GM12864 (cell line): Measurements from ENCODE around the gene AFDN.

Experiments
- DNase-seq: peaks from one replicate; pipeline ENCODE4 v3.0.0-alpha.2; 2011; ENCODE audit warnings: low read depth
- H3K4me3 ChIP-seq: 2 replicates; pipeline ENCODE4 v1.5.1; 2011; ENCODE audit warnings: mild to moderate bottlenecking, low read depth, low read length, control low read depth
- TF ChIP-seq, protein P1 (sequence below): IDR thresholded peaks from 2 replicates; pipeline ENCODE4 v1.5.1; 2011; ENCODE audit warnings: low read depth, mild to moderate bottlenecking, moderate library complexity, low read length, control low read depth, inconsistent platforms; ENCODE audit errors: missing control alignments

The AFDN gene

GRCh38 chr6:167801263-167801662 lies 25.4 kb upstream of the AFDN start:
- no peak overlapping the region for H3K4me3 ChIP-seq
- TF ChIP-seq, protein P1, sequence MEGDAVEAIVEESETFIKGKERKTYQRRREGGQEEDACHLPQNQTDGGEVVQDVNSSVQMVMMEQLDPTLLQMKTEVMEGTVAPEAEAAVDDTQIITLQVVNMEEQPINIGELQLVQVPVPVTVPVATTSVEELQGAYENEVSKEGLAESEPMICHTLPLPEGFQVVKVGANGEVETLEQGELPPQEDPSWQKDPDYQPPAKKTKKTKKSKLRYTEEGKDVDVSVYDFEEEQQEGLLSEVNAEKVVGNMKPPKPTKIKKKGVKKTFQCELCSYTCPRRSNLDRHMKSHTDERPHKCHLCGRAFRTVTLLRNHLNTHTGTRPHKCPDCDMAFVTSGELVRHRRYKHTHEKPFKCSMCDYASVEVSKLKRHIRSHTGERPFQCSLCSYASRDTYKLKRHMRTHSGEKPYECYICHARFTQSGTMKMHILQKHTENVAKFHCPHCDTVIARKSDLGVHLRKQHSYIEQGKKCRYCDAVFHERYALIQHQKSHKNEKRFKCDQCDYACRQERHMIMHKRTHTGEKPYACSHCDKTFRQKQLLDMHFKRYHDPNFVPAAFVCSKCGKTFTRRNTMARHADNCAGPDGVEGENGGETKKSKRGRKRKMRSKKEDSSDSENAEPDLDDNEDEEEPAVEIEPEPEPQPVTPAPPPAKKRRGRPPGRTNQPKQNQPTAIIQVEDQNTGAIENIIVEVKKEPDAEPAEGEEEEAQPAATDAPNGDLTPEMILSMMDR, result no peak
- no peak for DNase-seq

- no peak overlapping the region for H3K4me3 ChIP-seq
- TF ChIP-seq, protein P1, result no peak
- no peak for DNase-seq
Measured at GRCh38 chr6:167802339-167802738, 24.4 kb upstream of the AFDN start.

DNA sequence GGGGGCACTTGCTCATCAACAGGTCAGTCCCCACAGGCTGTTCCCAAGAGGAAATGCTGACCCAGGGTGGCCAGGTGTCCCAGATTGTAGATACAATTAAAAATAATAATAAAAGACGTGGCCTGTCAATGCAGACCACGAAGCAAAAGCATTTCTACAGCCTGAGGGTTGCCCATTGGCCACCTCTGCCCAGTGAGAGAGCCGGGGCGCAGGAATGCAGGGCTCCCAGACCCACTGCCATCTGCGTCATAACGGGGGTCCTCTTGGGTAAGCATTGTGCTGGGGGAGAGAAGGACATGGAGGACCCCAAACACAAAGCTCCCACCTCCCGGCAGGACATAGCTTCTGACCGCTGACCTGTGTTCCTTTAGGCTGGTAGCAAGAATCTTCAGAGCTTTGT lies 22.9 kb upstream of the AFDN start:
- DNase-seq, result no peak
- no peak overlapping the region for H3K4me3 ChIP-seq
- TF ChIP-seq, protein P1, result no peak

DNA sequence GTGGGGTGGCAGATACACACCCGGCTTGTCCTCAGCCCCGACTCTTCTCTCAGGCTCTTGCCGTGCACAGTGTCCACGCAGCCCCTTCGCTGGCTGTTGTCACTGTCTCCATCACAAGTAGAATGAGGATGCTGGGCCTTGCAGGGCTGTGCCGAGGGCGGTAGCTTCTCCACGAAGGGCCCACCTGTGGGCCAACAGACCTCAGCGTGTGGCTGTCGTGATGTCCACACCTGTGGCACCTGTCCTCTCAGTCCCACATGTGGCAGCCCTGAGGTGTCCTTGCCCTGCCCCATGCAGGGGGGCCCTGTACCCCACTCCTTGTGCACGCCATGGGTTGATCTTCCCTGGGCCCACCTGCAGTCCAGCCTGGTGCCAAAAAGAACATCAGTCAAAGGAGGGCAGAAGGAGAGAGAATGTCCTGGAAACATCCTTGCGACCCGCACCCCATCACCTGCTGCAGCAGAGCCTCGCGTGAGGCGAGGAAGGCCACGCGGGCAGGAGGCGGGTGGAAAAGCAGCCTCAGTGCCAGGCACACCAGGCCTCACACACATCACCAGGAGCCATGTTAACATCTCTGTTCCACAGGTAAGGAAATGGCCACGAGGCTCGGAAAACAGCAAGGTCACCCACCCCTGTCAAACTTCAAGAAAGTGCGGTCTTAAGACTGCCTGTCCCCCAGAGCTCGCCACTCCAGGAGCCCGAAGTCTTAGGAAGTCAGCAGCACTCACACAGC lies 22.3 kb upstream of the AFDN start:
- no peak for DNase-seq
- H3K4me3 ChIP-seq, result no peak overlapping the region
- TF ChIP-seq, protein P1, result no peak

DNA sequence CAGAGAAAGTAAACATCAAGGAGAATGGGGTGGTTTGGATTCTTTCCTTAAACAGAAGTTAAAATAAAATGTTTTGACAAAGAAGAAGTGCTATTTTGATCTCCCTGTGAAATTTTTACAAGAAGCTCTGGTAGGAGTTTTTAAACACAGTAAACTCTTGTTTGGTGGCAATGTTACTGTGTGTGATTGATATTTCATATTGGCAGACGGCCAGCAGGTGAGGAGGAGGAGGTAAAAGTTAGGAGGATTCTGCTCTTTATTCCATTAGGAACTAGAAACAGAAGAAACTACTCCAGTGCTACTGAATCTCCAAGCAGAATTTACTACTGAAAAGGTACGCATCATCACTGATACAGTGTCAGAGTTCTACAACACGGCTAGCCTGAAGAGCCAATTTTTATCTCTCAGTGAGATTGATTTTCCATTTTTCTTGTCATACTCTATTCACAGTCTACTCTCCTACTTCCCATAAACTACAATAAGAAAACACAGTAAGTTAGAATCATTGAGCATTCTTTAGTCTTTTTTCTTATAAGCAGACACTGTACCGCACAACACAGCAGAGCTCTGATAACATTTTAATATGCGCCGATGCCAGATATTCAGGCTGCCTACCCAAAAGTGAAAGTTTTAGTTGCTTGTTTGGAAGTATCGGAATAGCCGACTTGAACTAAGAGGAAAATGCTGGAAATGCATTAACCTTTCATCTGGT lies 21.2 kb upstream of the AFDN start:
- TF ChIP-seq, protein P1, result no peak
- DNase-seq, result no peak
- no peak overlapping the region for H3K4me3 ChIP-seq

- no peak overlapping the region for H3K4me3 ChIP-seq
- no peak for DNase-seq
- TF ChIP-seq, protein P1, result no peak
Measured at GRCh38 chr6:167806061-167806700, 20.5 kb upstream of the AFDN start.
